ENCODE results near the gene NAP1L4. TPM values are rescaled to one million over a fixed set of nuclear protein-coding genes. Genes with fewer than 3 reads are reported as not detected.

NAP1L4 gene
- total RNA-seq, 1 experiment from 2014 or later, result 144 TPM

- BruUV-seq (replicated peaks), result TSS peak; percentile 53
- H3K27ac ChIP-seq (ENCODE audit: low read depth, low read length), result peak overlapping the region; percentile 86
- H2AFZ ChIP-seq (ENCODE audit: low read depth, low read length, poor library complexity, severe bottlenecking), result no peak overlapping the region
- H3K36me3 ChIP-seq (ENCODE audit: control insufficient read depth in 1 of 2, insufficient read depth in 2 of 2, low read length in 2 of 2), result no peaks in the 10 kb centered on the region
- TF ChIP-seq ZNF274 (IDR thresholded peaks at IDR 0.05; ENCODE audit: low read depth, low read length), result no peak
- TF ChIP-seq ZFX (IDR thresholded peaks at IDR 0.05), result 0 out of 2 replicates have a peak, but pooled peaks have one; percentile 15
- peak; percentile 70 for TF ChIP-seq POLR2AphosphoS5 (IDR thresholded peaks at IDR 0.05; ENCODE audit: low read depth, low read length)
- no peak for TF ChIP-seq EGR1 (IDR thresholded peaks at IDR 0.05; ENCODE audit: low read depth)
- TF ChIP-seq CEBPB (IDR thresholded peaks at IDR 0.05; ENCODE audit: low read depth), result no peak
- TF ChIP-seq, protein P1, sequence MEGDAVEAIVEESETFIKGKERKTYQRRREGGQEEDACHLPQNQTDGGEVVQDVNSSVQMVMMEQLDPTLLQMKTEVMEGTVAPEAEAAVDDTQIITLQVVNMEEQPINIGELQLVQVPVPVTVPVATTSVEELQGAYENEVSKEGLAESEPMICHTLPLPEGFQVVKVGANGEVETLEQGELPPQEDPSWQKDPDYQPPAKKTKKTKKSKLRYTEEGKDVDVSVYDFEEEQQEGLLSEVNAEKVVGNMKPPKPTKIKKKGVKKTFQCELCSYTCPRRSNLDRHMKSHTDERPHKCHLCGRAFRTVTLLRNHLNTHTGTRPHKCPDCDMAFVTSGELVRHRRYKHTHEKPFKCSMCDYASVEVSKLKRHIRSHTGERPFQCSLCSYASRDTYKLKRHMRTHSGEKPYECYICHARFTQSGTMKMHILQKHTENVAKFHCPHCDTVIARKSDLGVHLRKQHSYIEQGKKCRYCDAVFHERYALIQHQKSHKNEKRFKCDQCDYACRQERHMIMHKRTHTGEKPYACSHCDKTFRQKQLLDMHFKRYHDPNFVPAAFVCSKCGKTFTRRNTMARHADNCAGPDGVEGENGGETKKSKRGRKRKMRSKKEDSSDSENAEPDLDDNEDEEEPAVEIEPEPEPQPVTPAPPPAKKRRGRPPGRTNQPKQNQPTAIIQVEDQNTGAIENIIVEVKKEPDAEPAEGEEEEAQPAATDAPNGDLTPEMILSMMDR (IDR thresholded peaks at IDR 0.05 in 2 of 3, conservative IDR thresholded peaks at IDR 0.05 in 1 of 3; ENCODE audit: borderline replicate concordance in 1 of 3, insufficient read depth in 1 of 3, low read depth in 2 of 3, low read length in 2 of 3), result no peak
- no peak for TF ChIP-seq SIN3A (IDR thresholded peaks at IDR 0.05; ENCODE audit: low read depth)
- H3K9me2 ChIP-seq (ENCODE audit: insufficient read depth), result no peaks in the 10 kb centered on the region
- POLR2A ChIA-PET, result interaction anchor here (0.7 to 3.6 kb wide), 5 partner anchors 9 to 560 kb away, joined by 5 to 21 read pairs (median 7); partner anchors contain the start of gene PHLDA2
- ATAC-seq, result peak; percentile 80
- peak overlapping the region; percentile 70 to 76 for H3K4me3 ChIP-seq (replicated peaks in 1 of 2; ENCODE audit: low read depth in 1 of 2, low read length in 2 of 2)
- H3K4me2 ChIP-seq (ENCODE audit: low read length), result peak overlapping the region; percentile 99
- H3K9ac ChIP-seq (ENCODE audit: low read length), result peak overlapping the region; percentile 72
- no peaks in the 10 kb centered on the region for H3K27me3 ChIP-seq (ENCODE audit: insufficient read depth, low read length)
- intact Hi-C loops (cut with micrococcal nuclease), result no loop called here
- peaks cover 54 to 72% of the 10 kb centered on the region in 2 experiments for H3K4me1 ChIP-seq (ENCODE audit: control insufficient read depth in 1 of 2, insufficient read depth in 2 of 2, low read length in 2 of 2)
- RAD21 ChIA-PET (ENCODE audit: low non-redundant PET in 1 of 2, low total read pairs in 2 of 2, uncharacterized antibody in 2 of 2, unreplicated experiment in 2 of 2), result interaction anchor here in 1 of 2 experiments (0.6 to 1.9 kb wide), 3 partner anchors 10 to 480 kb away, joined by 3 to 5 read pairs (median 3); no protein-coding TSS in a partner anchor
- no peaks in the 10 kb centered on the region for H3K79me2 ChIP-seq (ENCODE audit: insufficient read depth, low read length)
- no peaks in the 10 kb centered on the region for H3K9me3 ChIP-seq (ENCODE audit: control insufficient read depth in 1 of 2, insufficient read depth in 1 of 2, low read depth in 1 of 2, low read length in 2 of 2)
- no peaks in the 10 kb centered on the region for H4K20me1 ChIP-seq (ENCODE audit: insufficient read depth)
- DNase-seq (ENCODE audit: low read depth, low spot score), result peak; percentile 74
- CTCF ChIA-PET, result interaction anchor here (0.8 to 5.0 kb wide), 4 partner anchors 11 to 28 kb away, joined by 3 to 32 read pairs (median 8); partner anchors contain the start of gene PHLDA2
These were observed 90.0 kb downstream of the NAP1L4 start for GRCh38 chr11:2901854-2902783.

Measured in HCT116 (cell line).